Measurements from ENCODE around the gene YBX3. TPM values are rescaled to one million over a fixed set of nuclear protein-coding genes. Genes with fewer than 3 reads are reported as not detected.

Gene YBX3
- total and polyA plus RNA-seq, 2 of the 13 experiments (the other 11 are each of a cell fraction or from before 2014, with no cell fraction given) = 77.5 to 99.6 TPM

GRCh38 chr12:10749700-10750384, 26.7 kb upstream of the YBX3 start:
- Histone ChIP-seq H2AFZ (ENCODE audit: low read length) (peak overlapping the region; percentile 89), H4K20me1 (ENCODE audit: insufficient read depth, low read length) (no peaks in the 10 kb centered on the region), H3K4me3 (replicated peaks in 1 of 3; ENCODE audit: insufficient read depth in 1 of 3, low read depth in 2 of 3, low read length in 3 of 3) (peak overlapping the region; percentile 29 to 58 (median 42); a peak in 5 of 6 replicates), H3K27ac (ENCODE audit: extremely low read length, insufficient read depth, low read length) (no peak overlapping the region), H3K79me2 (ENCODE audit: insufficient read depth, low read length) (no peaks in the 10 kb centered on the region), H3K4me1 (ENCODE audit: insufficient read depth, low read length) (peaks cover 16% of the 10 kb centered on the region; the same call in 1 of the 2 replicates), H3K9me3 (ENCODE audit: low read length) (no peaks in the 10 kb centered on the region; the same call in 1 of the 2 replicates), H3K9ac (ENCODE audit: insufficient read depth, low read depth, low read length) (peak overlapping the region; percentile 25; the same call in 1 of the 2 replicates), H3K36me3 (replicated peaks in 1 of 2; ENCODE audit: control insufficient read depth in 1 of 2, insufficient read depth in 2 of 2, low read length in 2 of 2) (no peaks in the 10 kb centered on the region), H3K4me2 (ENCODE audit: low read depth, low read length) (peak overlapping the region; percentile 92), H3K27me3 (ENCODE audit: control insufficient read depth in 1 of 2, insufficient read depth in 2 of 2, low read length in 2 of 2) (no peaks in the 10 kb centered on the region; a peak in 1 of 5 replicates)
- in situ Hi-C loops (cut with HindIII; ENCODE audit: extremely low pct_ligation_motif_present, low pct_unique_long_range_greater_than_20kb) (no loop called here), intact Hi-C loops (cut with micrococcal nuclease; ENCODE audit: unreplicated experiment) (loop anchor here (1.0 to 5.0 kb wide), 3 partner anchors 27 to 515 kb away; partner anchors contain the start of gene YBX3)
- FAIRE-seq (peak; percentile 97), ATAC-seq (peak; percentile 94), DNase-seq (ENCODE audit: low spot score) (peak; percentile 84)
- ChIA-PET CTCF (ENCODE audit: low intra/inter-chr PET ratio, low total read pairs) (interaction anchor here (0.7 to 2.2 kb wide), 4 partner anchors 26 to 737 kb away, joined by 3 to 11 read pairs (median 6); partner anchors contain the start of gene YBX3), POLR2A (interaction anchor here (0.6 to 1.5 kb wide), 3 partner anchors 26 to 421 kb away, joined by 3 to 4 read pairs (median 3); partner anchors contain the start of gene SMIM10L1)
- 2% methylated on average over 16 of the region's 17 CpGs for WGBS (ENCODE audit: low lambda C conversion rate)
- no TSS peak for BruUV-seq (replicated peaks)
- TF ChIP-seq, protein P1, sequence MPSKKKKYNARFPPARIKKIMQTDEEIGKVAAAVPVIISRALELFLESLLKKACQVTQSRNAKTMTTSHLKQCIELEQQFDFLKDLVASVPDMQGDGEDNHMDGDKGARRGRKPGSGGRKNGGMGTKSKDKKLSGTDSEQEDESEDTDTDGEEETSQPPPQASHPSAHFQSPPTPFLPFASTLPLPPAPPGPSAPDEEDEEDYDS (CRISPR knock-in tag; IDR thresholded peaks at IDR 0.05) = peak; percentile 28; the same call in 1 of the 2 replicates
- TF ChIP-seq ZNF414 (CRISPR knock-in tag; IDR thresholded peaks at IDR 0.05) (0 out of 2 replicates have a peak, but pooled peaks have one; percentile 26), CREM (IDR thresholded peaks at IDR 0.05) (peak; percentile 29; the same call in 1 of the 2 replicates), CREM (CRISPR knock-in tag; IDR thresholded peaks at IDR 0.05) (no peak), ZNF780A (CRISPR knock-in tag; IDR thresholded peaks at IDR 0.05) (no peak), ZSCAN20 (CRISPR knock-in tag; IDR thresholded peaks at IDR 0.05; ENCODE audit: borderline replicate concordance) (no peak), HMG20A (CRISPR knock-in tag; IDR thresholded peaks at IDR 0.05; ENCODE audit: borderline replicate concordance) (peak; percentile 23; the same call in 1 of the 2 replicates), ZBTB40 (IDR thresholded peaks at IDR 0.05) (no peak), ZBTB40 (CRISPR knock-in tag; IDR thresholded peaks at IDR 0.05) (no peak), ZC3H13 (CRISPR knock-in tag; IDR thresholded peaks at IDR 0.05) (no peak), ZC3H4 (CRISPR knock-in tag; IDR thresholded peaks at IDR 0.05; ENCODE audit: borderline replicate concordance) (no peak)
- TF ChIP-seq, protein P2, sequence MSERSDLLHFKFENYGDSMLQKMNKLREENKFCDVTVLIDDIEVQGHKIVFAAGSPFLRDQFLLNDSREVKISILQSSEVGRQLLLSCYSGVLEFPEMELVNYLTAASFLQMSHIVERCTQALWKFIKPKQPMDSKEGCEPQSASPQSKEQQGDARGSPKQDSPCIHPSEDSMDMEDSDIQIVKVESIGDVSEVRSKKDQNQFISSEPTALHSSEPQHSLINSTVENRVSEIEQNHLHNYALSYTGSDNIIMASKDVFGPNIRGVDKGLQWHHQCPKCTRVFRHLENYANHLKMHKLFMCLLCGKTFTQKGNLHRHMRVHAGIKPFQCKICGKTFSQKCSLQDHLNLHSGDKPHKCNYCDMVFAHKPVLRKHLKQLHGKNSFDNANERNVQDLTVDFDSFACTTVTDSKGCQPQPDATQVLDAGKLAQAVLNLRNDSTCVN (CRISPR knock-in tag; IDR thresholded peaks at IDR 0.05; ENCODE audit: borderline replicate concordance) = no peak

All from HepG2 (cell line).